GM23338 (cell line): ENCODE results near the gene SPG7. TPM values are rescaled to one million over a fixed set of nuclear protein-coding genes. Genes with fewer than 3 reads are reported as not detected.

Experiments
- ATAC-seq: fragments of 200-7000 bp; cut with Tn5 transposase; 3 replicates; pipeline ENCODE4 v1.9.1; 2020
- DNase-seq: peaks from one replicate; pipeline ENCODE4 v3.0.0-alpha.2; 2015; ENCODE audit warnings: low spot score
- H2AFZ ChIP-seq: fragments of 200-600 bp; sonication (generic); 2 replicates; pipeline ENCODE4 v1.8.0; 2016; ENCODE audit warnings: antibody characterized with exemption, mild to moderate bottlenecking, moderate library complexity
- H3F3A ChIP-seq: fragments of 200-600 bp; sonication (generic); replicated peaks from 2 replicates; pipeline ENCODE4 v1.8.0; 2017; ENCODE audit warnings: antibody characterized with exemption, mixed run types, low read depth
- H3K27ac ChIP-seq: fragments of 200-600 bp; sonication (generic); 2 replicates; pipeline ENCODE4 v1.6.1; 2016; ENCODE audit warnings: low read depth
- H3K27me3 ChIP-seq: fragments of 200-600 bp; sonication (generic); 2 replicates; pipeline ENCODE4 v1.8.0; 2016; ENCODE audit warnings: mild to moderate bottlenecking, mixed run types, moderate library complexity; ENCODE audit not compliant: insufficient read depth
- H3K36me3 ChIP-seq: fragments of 200-600 bp; sonication (generic); 2 replicates; pipeline ENCODE4 v1.8.0; 2016; ENCODE audit warnings: mild to moderate bottlenecking; ENCODE audit not compliant: insufficient read depth
- H3K4me1 ChIP-seq: fragments of 200-600 bp; sonication (generic); 2 replicates; pipeline ENCODE4 v1.8.0; 2016; ENCODE audit warnings: mild to moderate bottlenecking, moderate library complexity; ENCODE audit not compliant: insufficient read depth
- H3K4me2 ChIP-seq: fragments of 200-600 bp; sonication (generic); 2 replicates; pipeline ENCODE4 v1.7.1; 2017; ENCODE audit warnings: mixed run types
- H3K4me3 ChIP-seq: fragments of 200-600 bp; sonication (generic); 2 replicates; pipeline ENCODE4 v1.6.1; 2016; ENCODE audit warnings: mixed run types
- H3K79me2 ChIP-seq: fragments of 200-600 bp; sonication (generic); replicated peaks from 2 replicates; pipeline ENCODE4 v1.8.0; 2017; ENCODE audit warnings: mild to moderate bottlenecking; ENCODE audit not compliant: insufficient read depth
- H3K9me2 ChIP-seq: fragments of 200-600 bp; sonication (generic); 2 replicates; pipeline ENCODE4 v1.8.0; 2017; ENCODE audit not compliant: insufficient read depth
- H4K20me1 ChIP-seq: fragments of 200-600 bp; sonication (generic); replicated peaks from 2 replicates; pipeline ENCODE4 v1.8.0; 2017; ENCODE audit warnings: mild to moderate bottlenecking; ENCODE audit not compliant: insufficient read depth
- H3K27ac Mint-ChIP-seq: 2 replicates; pipeline ENCODE4 v1.8.0; 2020; ENCODE audit warnings: inconsistent platforms, mild to moderate bottlenecking, moderate library complexity, mixed read lengths
- H3K27me3 Mint-ChIP-seq: 3 replicates; pipeline ENCODE4 v1.8.0; 2022; ENCODE audit warnings: low read depth, mild to moderate bottlenecking, moderate library complexity, mixed read lengths, inconsistent platforms; ENCODE audit not compliant: insufficient read depth, poor library complexity
- H3K36me3 Mint-ChIP-seq: 3 replicates; pipeline ENCODE4 v1.8.0; 2021; ENCODE audit warnings: low read depth, mild to moderate bottlenecking, inconsistent platforms, moderate library complexity, mixed read lengths
- H3K4me1 Mint-ChIP-seq: 3 replicates; pipeline ENCODE4 v1.8.0; 2020; ENCODE audit warnings: mild to moderate bottlenecking, inconsistent platforms, mixed read lengths
- H3K4me3 Mint-ChIP-seq: 3 replicates; pipeline ENCODE4 v1.8.0; 2021; ENCODE audit warnings: moderate library complexity, mild to moderate bottlenecking, inconsistent platforms, mixed read lengths
- H3K9me3 Mint-ChIP-seq: 3 replicates; pipeline ENCODE4 v1.8.0; 2020; ENCODE audit warnings: moderate library complexity, mild to moderate bottlenecking, inconsistent platforms, mixed read lengths
- CREB1 ChIP-seq: fragments of 250-450 bp; sonication (Bioruptor Pico); IDR thresholded peaks from 2 replicates; pipeline ENCODE4 v1.5.0; 2020; ENCODE audit warnings: low read depth, mild to moderate bottlenecking, moderate library complexity
- EZH2 ChIP-seq: fragments of 200-600 bp; sonication (generic); IDR thresholded peaks from one replicate; pipeline ENCODE4 v1.8.0; 2017; ENCODE audit warnings: antibody characterized with exemption, mild to moderate bottlenecking, low read depth; ENCODE audit not compliant: unreplicated experiment
- EZH2phosphoT487 ChIP-seq: fragments of 200-600 bp; sonication (generic); IDR thresholded peaks from one replicate; pipeline ENCODE4 v1.8.1; 2018; ENCODE audit warnings: antibody characterized with exemption; ENCODE audit not compliant: unreplicated experiment
- JUNB ChIP-seq: IDR thresholded peaks from one replicate; pipeline ENCODE4 v1.6.1; 2016; ENCODE audit warnings: antibody characterized with exemption; ENCODE audit not compliant: unreplicated experiment
- NANOG ChIP-seq: IDR thresholded peaks from 2 replicates; pipeline ENCODE4 v1.6.1; 2016; ENCODE audit warnings: antibody characterized with exemption, borderline replicate concordance
- POLR2AphosphoS5 ChIP-seq: IDR thresholded peaks from 2 replicates; pipeline ENCODE4 v1.6.1; 2016; ENCODE audit warnings: antibody characterized with exemption, low read depth
- REST ChIP-seq: IDR thresholded peaks from one replicate; pipeline ENCODE4 v1.6.1; 2018; ENCODE audit warnings: antibody characterized with exemption; ENCODE audit not compliant: unreplicated experiment
- STAT1 ChIP-seq: IDR thresholded peaks from one replicate; pipeline ENCODE4 v1.6.1; 2016; ENCODE audit warnings: antibody characterized with exemption; ENCODE audit not compliant: unreplicated experiment
- ZNF114 ChIP-seq: fragments of 250-450 bp; sonication (Bioruptor Pico); IDR thresholded peaks from 2 replicates; pipeline ENCODE4 v1.5.0; 2020; ENCODE audit warnings: mild to moderate bottlenecking, moderate library complexity
- ZNF331 ChIP-seq: fragments of 250-450 bp; sonication (Bioruptor Pico); IDR thresholded peaks from 2 replicates; pipeline ENCODE4 v1.5.0; 2020; ENCODE audit warnings: low read depth, mild to moderate bottlenecking, moderate library complexity
- polyA plus RNA-seq: library from polyadenylated mRNA; unstranded; fragments of >200 nt; fragmentation: Nextera tagmentation; extraction: Ambion mirVana; gene quantifications from 2 replicates; pipeline ENCODE4 v1.2.1, GENCODE V29; 2016
- total RNA-seq: library from RNA; depleted of rRNA; stranded (reverse); fragments of >200 nt; shearing (Covaris generic); gene quantifications from 2 replicates; pipeline ENCODE4 v1.2.3, GENCODE V29; 2014
- TF ChIP-seq, protein P1 (sequence below): fragments of 250-450 bp; sonication (Bioruptor Pico); IDR thresholded peaks from 2 replicates; pipeline ENCODE4 v1.5.0; 2020; ENCODE audit warnings: mild to moderate bottlenecking, moderate library complexity

The SPG7 gene
- total and polyA plus RNA-seq, 2 experiments from 2014 or later = 77.1 to 267 TPM

- peak; percentile 24; the same call in 2 of the 3 replicates for ATAC-seq
- TF ChIP-seq POLR2AphosphoS5 = no peak
- TF ChIP-seq, protein P1, sequence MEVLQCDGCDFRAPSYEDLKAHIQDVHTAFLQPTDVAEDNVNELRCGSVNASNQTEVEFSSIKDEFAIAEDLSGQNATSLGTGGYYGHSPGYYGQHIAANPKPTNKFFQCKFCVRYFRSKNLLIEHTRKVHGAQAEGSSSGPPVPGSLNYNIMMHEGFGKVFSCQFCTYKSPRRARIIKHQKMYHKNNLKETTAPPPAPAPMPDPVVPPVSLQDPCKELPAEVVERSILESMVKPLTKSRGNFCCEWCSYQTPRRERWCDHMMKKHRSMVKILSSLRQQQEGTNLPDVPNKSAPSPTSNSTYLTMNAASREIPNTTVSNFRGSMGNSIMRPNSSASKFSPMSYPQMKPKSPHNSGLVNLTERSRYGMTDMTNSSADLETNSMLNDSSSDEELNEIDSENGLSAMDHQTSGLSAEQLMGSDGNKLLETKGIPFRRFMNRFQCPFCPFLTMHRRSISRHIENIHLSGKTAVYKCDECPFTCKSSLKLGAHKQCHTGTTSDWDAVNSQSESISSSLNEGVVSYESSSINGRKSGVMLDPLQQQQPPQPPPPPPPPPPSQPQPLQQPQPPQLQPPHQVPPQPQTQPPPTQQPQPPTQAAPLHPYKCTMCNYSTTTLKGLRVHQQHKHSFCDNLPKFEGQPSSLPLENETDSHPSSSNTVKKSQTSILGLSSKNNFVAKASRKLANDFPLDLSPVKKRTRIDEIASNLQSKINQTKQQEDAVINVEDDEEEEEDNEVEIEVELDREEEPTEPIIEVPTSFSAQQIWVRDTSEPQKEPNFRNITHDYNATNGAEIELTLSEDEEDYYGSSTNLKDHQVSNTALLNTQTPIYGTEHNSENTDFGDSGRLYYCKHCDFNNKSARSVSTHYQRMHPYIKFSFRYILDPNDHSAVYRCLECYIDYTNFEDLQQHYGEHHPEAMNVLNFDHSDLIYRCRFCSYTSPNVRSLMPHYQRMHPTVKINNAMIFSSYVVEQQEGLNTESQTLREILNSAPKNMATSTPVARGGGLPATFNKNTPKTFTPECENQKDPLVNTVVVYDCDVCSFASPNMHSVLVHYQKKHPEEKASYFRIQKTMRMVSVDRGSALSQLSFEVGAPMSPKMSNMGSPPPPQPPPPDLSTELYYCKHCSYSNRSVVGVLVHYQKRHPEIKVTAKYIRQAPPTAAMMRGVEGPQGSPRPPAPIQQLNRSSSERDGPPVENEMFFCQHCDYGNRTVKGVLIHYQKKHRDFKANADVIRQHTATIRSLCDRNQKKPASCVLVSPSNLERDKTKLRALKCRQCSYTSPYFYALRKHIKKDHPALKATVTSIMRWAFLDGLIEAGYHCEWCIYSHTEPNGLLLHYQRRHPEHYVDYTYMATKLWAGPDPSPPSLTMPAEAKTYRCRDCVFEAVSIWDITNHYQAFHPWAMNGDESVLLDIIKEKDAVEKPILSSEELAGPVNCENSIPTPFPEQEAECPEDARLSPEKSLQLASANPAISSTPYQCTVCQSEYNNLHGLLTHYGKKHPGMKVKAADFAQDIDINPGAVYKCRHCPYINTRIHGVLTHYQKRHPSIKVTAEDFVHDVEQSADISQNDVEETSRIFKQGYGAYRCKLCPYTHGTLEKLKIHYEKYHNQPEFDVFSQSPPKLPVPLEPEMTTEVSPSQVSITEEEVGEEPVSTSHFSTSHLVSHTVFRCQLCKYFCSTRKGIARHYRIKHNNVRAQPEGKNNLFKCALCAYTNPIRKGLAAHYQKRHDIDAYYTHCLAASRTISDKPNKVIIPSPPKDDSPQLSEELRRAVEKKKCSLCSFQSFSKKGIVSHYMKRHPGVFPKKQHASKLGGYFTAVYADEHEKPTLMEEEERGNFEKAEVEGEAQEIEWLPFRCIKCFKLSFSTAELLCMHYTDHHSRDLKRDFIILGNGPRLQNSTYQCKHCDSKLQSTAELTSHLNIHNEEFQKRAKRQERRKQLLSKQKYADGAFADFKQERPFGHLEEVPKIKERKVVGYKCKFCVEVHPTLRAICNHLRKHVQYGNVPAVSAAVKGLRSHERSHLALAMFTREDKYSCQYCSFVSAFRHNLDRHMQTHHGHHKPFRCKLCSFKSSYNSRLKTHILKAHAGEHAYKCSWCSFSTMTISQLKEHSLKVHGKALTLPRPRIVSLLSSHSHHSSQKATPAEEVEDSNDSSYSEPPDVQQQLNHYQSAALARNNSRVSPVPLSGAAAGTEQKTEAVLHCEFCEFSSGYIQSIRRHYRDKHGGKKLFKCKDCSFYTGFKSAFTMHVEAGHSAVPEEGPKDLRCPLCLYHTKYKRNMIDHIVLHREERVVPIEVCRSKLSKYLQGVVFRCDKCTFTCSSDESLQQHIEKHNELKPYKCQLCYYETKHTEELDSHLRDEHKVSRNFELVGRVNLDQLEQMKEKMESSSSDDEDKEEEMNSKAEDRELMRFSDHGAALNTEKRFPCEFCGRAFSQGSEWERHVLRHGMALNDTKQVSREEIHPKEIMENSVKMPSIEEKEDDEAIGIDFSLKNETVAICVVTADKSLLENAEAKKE = no peak
- TF ChIP-seq ZNF114 (CRISPR knock-in tag) = no peak
- no peak for TF ChIP-seq CREB1
- TF ChIP-seq EZH2 = no peak
- no peak for TF ChIP-seq JUNB
- TF ChIP-seq EZH2phosphoT487 = no peak
- TF ChIP-seq STAT1 = no peak
- TF ChIP-seq REST = no peak
- TF ChIP-seq ZNF331 = no peak
- TF ChIP-seq NANOG = no peak
- Histone ChIP-seq H3K27me3 (no peaks in the 10 kb centered on the region), H2AFZ (no peak overlapping the region), H4K20me1 (no peaks in the 10 kb centered on the region), H3K27ac (no peak overlapping the region), H3K4me1 (no peaks in the 10 kb centered on the region), H3K36me3 (no peaks in the 10 kb centered on the region), H3K4me3 (no peak overlapping the region), H3K79me2 (no peaks in the 10 kb centered on the region), H3F3A (peaks cover 6% of the 10 kb centered on the region), H3K9me2 (no peaks in the 10 kb centered on the region), H3K4me2 (no peak overlapping the region)
- Mint-ChIP-seq H3K4me3 (no peak overlapping the region), H3K36me3 (peaks cover 20% of the 10 kb centered on the region), H3K27me3 (no peaks in the 10 kb centered on the region), H3K4me1 (no peaks in the 10 kb centered on the region; the same call in 2 of the 3 replicates), H3K9me3 (peaks cover 13% of the 10 kb centered on the region), H3K27ac (no peak overlapping the region)
- DNase-seq = no peak
These were observed 76.8 kb downstream of the SPG7 start for GRCh38 chr16:89584768-89585549.
